ENCODE results near the gene KIF1A. TPM values are rescaled to one million over a fixed set of nuclear protein-coding genes. Genes with fewer than 3 reads are reported as not detected.

The KIF1A gene
- total and polyA plus RNA-seq, 2 of the 8 experiments (the other 6 are each of a cell fraction or from before 2014, with no cell fraction given), result 61.3 to 281 TPM

GRCh38 chr2:240711296-240711695 is 108.7 kb downstream of the KIF1A start:
- H4K20me1 ChIP-seq (replicated peaks in 1 of 2; ENCODE audit: control insufficient read depth in 1 of 2, insufficient read depth in 2 of 2, low read length in 2 of 2), result peaks cover 4 to 9% of the 10 kb centered on the region in 2 experiments
- H2BK5ac ChIP-seq (ENCODE audit: low read depth, low read length), result no peak overlapping the region
- no peak overlapping the region for H3K23ac ChIP-seq (ENCODE audit: insufficient read length)
- H3K18ac ChIP-seq (ENCODE audit: extremely low read depth, low read length), result no peak overlapping the region
- H2BK15ac ChIP-seq (ENCODE audit: low read length), result no peak overlapping the region
- H3K9ac ChIP-seq (replicated peaks in 1 of 4; ENCODE audit: extremely low read depth in 1 of 4, low read depth in 3 of 4, low read length in 3 of 4), result no peak overlapping the region
- no peaks in the 10 kb centered on the region for H3K79me1 ChIP-seq (ENCODE audit: low read depth, low read length)
- no peaks in the 10 kb centered on the region for H3K9me3 ChIP-seq (ENCODE audit: insufficient read depth in 2 of 2, low read depth in 1 of 2, low read length in 1 of 2)
- H3K79me2 ChIP-seq (ENCODE audit: control insufficient read depth in 1 of 2, insufficient read depth in 2 of 2, low read length in 2 of 2), result no peaks in the 10 kb centered on the region
- CTCF ChIA-PET (ENCODE audit: partially characterized antibody), result no interaction called here
- no peak overlapping the region for H3K4me2 ChIP-seq (ENCODE audit: insufficient read depth in 1 of 2, low read depth in 2 of 2, low read length in 2 of 2)
- H2BK12ac ChIP-seq (ENCODE audit: low read depth, low read length), result no peak overlapping the region
- no peak overlapping the region for H3K4me3 ChIP-seq (ENCODE audit: extremely low read depth in 1 of 4, insufficient read depth in 2 of 4, low read depth in 3 of 4, low read length in 4 of 4)
- no peak overlapping the region for H2BK120ac ChIP-seq (replicated peaks; ENCODE audit: low read depth, low read length)
- no peaks in the 10 kb centered on the region; a peak in 2 of 7 replicates for H3K4me1 ChIP-seq (replicated peaks in 1 of 4; ENCODE audit: control insufficient read depth in 3 of 4, insufficient read depth in 4 of 4, low read length in 3 of 4)
- H3K56ac ChIP-seq (replicated peaks; ENCODE audit: insufficient read length, low read depth, low read length), result no peak overlapping the region
- no peak overlapping the region for H2AK5ac ChIP-seq (ENCODE audit: low read depth, low read length)
- no peak overlapping the region for H3K27ac ChIP-seq (ENCODE audit: low read depth, low read length)
- DNase-seq (ENCODE audit: low read depth in 1 of 2, low spot score in 2 of 2) (no peak), FAIRE-seq (no peak)
- 89% methylated on average over 7 of the region's 9 CpGs; no CpG with 5 or more reads in 1 of the 2 experiments for WGBS, 2 experiments (ENCODE audit: extremely low coverage in 1 of 2, insufficient coverage in 1 of 2, insufficient read length in 1 of 2, insufficient replicate concordance in 2 of 2, low coverage in 1 of 2, low lambda C conversion rate in 2 of 2, missing lambda C conversion rate in 1 of 2)
- H4K5ac ChIP-seq (ENCODE audit: insufficient read length, low read depth, low read length), result no peak overlapping the region
- no peak overlapping the region for H3K14ac ChIP-seq (ENCODE audit: insufficient read length)
- no peaks in the 10 kb centered on the region for H3K27me3 ChIP-seq (replicated peaks in 1 of 4; ENCODE audit: control insufficient read depth in 3 of 4, extremely low read depth in 1 of 4, insufficient read depth in 3 of 4, low read length in 3 of 4)
- H3K4ac ChIP-seq (replicated peaks; ENCODE audit: insufficient read length, low read depth, low read length), result no peak overlapping the region
- no peak overlapping the region for H2AFZ ChIP-seq (ENCODE audit: low read length)
- H4K91ac ChIP-seq (replicated peaks; ENCODE audit: insufficient read length, low read length), result no peak overlapping the region
- H4K8ac ChIP-seq (ENCODE audit: extremely low read depth, insufficient read depth, low read length), result no peak overlapping the region
- no peaks in the 10 kb centered on the region for H3K23me2 ChIP-seq (ENCODE audit: low read depth, low read length)
- POLR2A ChIA-PET (ENCODE audit: partially characterized antibody), result interaction anchor here (1.4 to 1.8 kb wide), 4 partner anchors 8 to 17 kb away, joined by 5 to 7 read pairs (median 5); no protein-coding TSS in a partner anchor
- no peak overlapping the region for H2BK20ac ChIP-seq (ENCODE audit: low read length)
- peaks cover 0 to 5% (median 1%) of the 10 kb centered on the region in 4 experiments; a peak in 3 of 8 replicates for H3K36me3 ChIP-seq (ENCODE audit: control insufficient read depth in 2 of 4, insufficient read depth in 4 of 4, low read length in 3 of 4)
- TF ChIP-seq JUN (IDR thresholded peaks at IDR 0.05; ENCODE audit: low read depth, low read length) (no peak), RBBP5 (IDR thresholded peaks at IDR 0.05; ENCODE audit: borderline replicate concordance, low read depth, low read length) (no peak), SIN3A (conservative IDR thresholded peaks at IDR 0.05 in 1 of 2, IDR thresholded peaks at IDR 0.05 in 1 of 2; ENCODE audit: low read depth in 1 of 2, low read length in 2 of 2) (no peak), TEAD4 (IDR thresholded peaks at IDR 0.05; ENCODE audit: low read depth, low read length) (no peak), RXRA (IDR thresholded peaks at IDR 0.05; ENCODE audit: insufficient read depth, low read depth, low read length) (no peak), SIRT6 (IDR thresholded peaks at IDR 0.05; ENCODE audit: low read length) (no peak), PHF8 (conservative IDR thresholded peaks at IDR 0.05; ENCODE audit: low read depth, low read length) (no peak), EZH2 (IDR thresholded peaks at IDR 0.05; ENCODE audit: low read depth, low read length, severe bottlenecking) (no peak), E2F6 (IDR thresholded peaks at IDR 0.05) (no peak), CEBPB (IDR thresholded peaks at IDR 0.05; ENCODE audit: low read depth, low read length) (no peak), RNF2 (IDR thresholded peaks at IDR 0.05; ENCODE audit: borderline replicate concordance, low read depth, low read length, missing control alignments, poor library complexity, severe bottlenecking) (no peak), NANOG (IDR thresholded peaks at IDR 0.05; ENCODE audit: insufficient read depth, low read depth, low read length, poor library complexity, severe bottlenecking) (no peak), NRF1 (IDR thresholded peaks at IDR 0.05; ENCODE audit: low read depth, low read length) (no peak)
